Osteocyte (in vitro differentiated cells): ENCODE measurements around the gene P2RX4. TPM values are rescaled to one million over a fixed set of nuclear protein-coding genes. Genes with fewer than 3 reads are reported as not detected.
"Not testable (repeated sequence)": the region's sequence is repeated elsewhere in the genome, so short reads cannot be mapped to it uniquely, and the experiment has no call there.

Experiments
- DNase-seq: peaks from one replicate; pipeline ENCODE4 v3.0.0; 2021; ENCODE audit warnings: mixed read lengths; ENCODE audit not compliant: unreplicated experiment; ENCODE audit errors: extremely low spot score
- H3K27ac Mint-ChIP-seq: one replicate; pipeline ENCODE4 v1.8.0; 2021; ENCODE audit warnings: mild to moderate bottlenecking, mixed read lengths; ENCODE audit not compliant: unreplicated experiment
- H3K27me3 Mint-ChIP-seq: one replicate; pipeline ENCODE4 v1.8.0; 2021; ENCODE audit warnings: mixed read lengths; ENCODE audit not compliant: unreplicated experiment
- H3K36me3 Mint-ChIP-seq: one replicate; pipeline ENCODE4 v1.8.0; 2021; ENCODE audit warnings: mixed read lengths; ENCODE audit not compliant: unreplicated experiment
- H3K4me1 Mint-ChIP-seq: one replicate; pipeline ENCODE4 v1.8.0; 2021; ENCODE audit warnings: mixed read lengths; ENCODE audit not compliant: unreplicated experiment
- H3K4me3 Mint-ChIP-seq: one replicate; pipeline ENCODE4 v1.8.0; 2021; ENCODE audit warnings: mild to moderate bottlenecking, moderate library complexity, mixed read lengths; ENCODE audit not compliant: unreplicated experiment
- H3K9me3 Mint-ChIP-seq: one replicate; pipeline ENCODE4 v1.8.0; 2021; ENCODE audit warnings: mixed read lengths; ENCODE audit not compliant: unreplicated experiment
- CTCF ChIP-seq: fragments of 200-600 bp; sonication (generic); IDR thresholded peaks from 2 replicates; pipeline ENCODE4 v1.5.0; 2021; ENCODE audit warnings: antibody characterized with exemption, mild to moderate bottlenecking, moderate library complexity
- total RNA-seq: library from RNA; stranded (reverse); gene quantifications from 2 replicates; pipeline ENCODE4 v1.2.1, GENCODE V29; 2021

P2RX4 gene
- total RNA-seq, 1 donor from 2014 or later = 20.3 TPM

- Mint-ChIP-seq H3K4me1 (no peaks in the 10 kb centered on the region), H3K9me3 (no peaks in the 10 kb centered on the region), H3K4me3 (no peak overlapping the region), H3K27ac (no peak overlapping the region), H3K27me3 (no peaks in the 10 kb centered on the region), H3K36me3 (peaks cover 7% of the 10 kb centered on the region)
- TF ChIP-seq CTCF = no peak
- DNase-seq = no peak
These were observed 13.7 kb downstream of the P2RX4 start for GRCh38 chr12:121223292-121224285.

GRCh38 chr12:121224591-121224990 lies 14.7 kb downstream of the P2RX4 start:
- Mint-ChIP-seq H3K4me1 (no peaks in the 10 kb centered on the region), H3K27me3 (no peaks in the 10 kb centered on the region), H3K9me3 (no peaks in the 10 kb centered on the region), H3K4me3 (no peak overlapping the region), H3K27ac (no peak overlapping the region), H3K36me3 (peaks cover 10% of the 10 kb centered on the region)
- TF ChIP-seq CTCF = no peak
- DNase-seq = no peak

- Mint-ChIP-seq H3K4me3 (no peak overlapping the region), H3K36me3 (peaks cover 11% of the 10 kb centered on the region), H3K27me3 (no peaks in the 10 kb centered on the region), H3K9me3 (no peaks in the 10 kb centered on the region), H3K4me1 (peaks cover 2% of the 10 kb centered on the region), H3K27ac (no peak overlapping the region)
- DNase-seq = no peak
- no peak for TF ChIP-seq CTCF
These were observed 16.5 kb downstream of the P2RX4 start for GRCh38 chr12:121226399-121226798.

- not testable (repeated sequence) for DNase-seq, H3K4me3 Mint-ChIP-seq, H3K4me1 Mint-ChIP-seq, H3K27ac Mint-ChIP-seq, H3K27me3 Mint-ChIP-seq, H3K9me3 Mint-ChIP-seq
- peaks cover 12% of the 10 kb centered on the region for H3K36me3 Mint-ChIP-seq
These were observed 16.9 kb downstream of the P2RX4 start for GRCh38 chr12:121226871-121227270.

GRCh38 chr12:121227294-121227693 lies 17.4 kb downstream of the P2RX4 start:
- Mint-ChIP-seq H3K36me3 (peaks cover 11% of the 10 kb centered on the region), H3K27ac (no peak overlapping the region), H3K9me3 (no peaks in the 10 kb centered on the region), H3K4me1 (peaks cover 2% of the 10 kb centered on the region), H3K4me3 (no peak overlapping the region), H3K27me3 (no peaks in the 10 kb centered on the region)
- TF ChIP-seq CTCF = no peak
- DNase-seq = no peak
